Measurements from ENCODE around the gene ECE2. TPM values are rescaled to one million over a fixed set of nuclear protein-coding genes. Genes with fewer than 3 reads are reported as not detected.

ECE2 gene
- total RNA-seq, 1 experiment from 2014 or later: 0.46 TPM

- no peak for TF ChIP-seq SOX15 (CRISPR knock-in tag; IDR thresholded peaks at IDR 0.05)
These were observed 58.8 kb downstream of the ECE2 start (continued) for GRCh38 chr3:184334470-184335158.

- TF ChIP-seq ZBTB21 (CRISPR knock-in tag; IDR thresholded peaks at IDR 0.05; ENCODE audit: borderline replicate concordance) (no peak), SMAD3 (CRISPR knock-in tag; IDR thresholded peaks at IDR 0.05; ENCODE audit: borderline replicate concordance) (no peak), MYBL2 (CRISPR knock-in tag; IDR thresholded peaks at IDR 0.05) (no peak), USF2 (CRISPR knock-in tag; IDR thresholded peaks at IDR 0.05) (no peak), RORB (CRISPR knock-in tag; IDR thresholded peaks at IDR 0.05) (no peak), IRF1 (CRISPR knock-in tag; IDR thresholded peaks at IDR 0.05) (no peak), PRRX2 (CRISPR knock-in tag; IDR thresholded peaks at IDR 0.05) (no peak), AR (CRISPR knock-in tag; IDR thresholded peaks at IDR 0.05) (no peak)
- ChIA-PET POLR2A (interaction anchor here (0.5 to 0.7 kb wide), 2 partner anchors 13 to 24 kb away, joined by 3 to 6 read pairs; no protein-coding TSS in a partner anchor), CTCF (no interaction called here)
- H3K4me3 Mint-ChIP-seq: peak overlapping the region; percentile 92
- H3K36me3 Mint-ChIP-seq: peaks cover 40% of the 10 kb centered on the region
- no peaks in the 10 kb centered on the region for H3K9me3 Mint-ChIP-seq
- H3K27me3 Mint-ChIP-seq (ENCODE audit: low read depth): no peaks in the 10 kb centered on the region
- DNase-seq (ENCODE audit: low spot score) (no peak), ATAC-seq (peak; percentile 0; the same call in 1 of the 2 replicates)
- H3K27ac Mint-ChIP-seq: peak overlapping the region; percentile 95
- H3K4me1 Mint-ChIP-seq: peaks cover 30% of the 10 kb centered on the region
These were observed 59.5 kb downstream of the ECE2 start for GRCh38 chr3:184335291-184335660.

GRCh38 chr3:184335661-184336546 is 60.1 kb downstream of the ECE2 start:
- Mint-ChIP-seq H3K9me3 (no peaks in the 10 kb centered on the region), H3K4me1 (peaks cover 36% of the 10 kb centered on the region), H3K4me3 (peak overlapping the region; percentile 92), H3K27ac (peak overlapping the region; percentile 95), H3K36me3 (peaks cover 41% of the 10 kb centered on the region), H3K27me3 (ENCODE audit: low read depth) (no peaks in the 10 kb centered on the region)
- DNase-seq (ENCODE audit: low spot score): peak; percentile 94
- CTCF ChIA-PET: interaction anchor here (1.1 kb wide), 1 partner anchor 19 kb away, joined by 3 read pairs; no protein-coding TSS in a partner anchor
- POLR2A ChIA-PET: interaction anchor here (0.7 to 1.0 kb wide), 2 partner anchors 23 to 190 kb away, joined by 3 read pairs; no protein-coding TSS in a partner anchor
- peak; percentile 63 for ATAC-seq
- TF ChIP-seq TEAD4 (CRISPR knock-in tag; IDR thresholded peaks at IDR 0.05) (no peak), OVOL2 (CRISPR knock-in tag; IDR thresholded peaks at IDR 0.05; ENCODE audit: borderline replicate concordance) (no peak), ZNF532 (CRISPR knock-in tag; IDR thresholded peaks at IDR 0.05; ENCODE audit: borderline replicate concordance) (peak; percentile 7; the same call in 1 of the 2 replicates), MYBL2 (CRISPR knock-in tag; IDR thresholded peaks at IDR 0.05) (peak; percentile 54; the same call in 1 of the 2 replicates), PRDM15 (CRISPR knock-in tag; IDR thresholded peaks at IDR 0.05) (peak; percentile 59; the same call in 1 of the 2 replicates), CREB1 (CRISPR knock-in tag; IDR thresholded peaks at IDR 0.05) (peak; percentile 74; the same call in 1 of the 2 replicates), FOXJ3 (CRISPR knock-in tag; IDR thresholded peaks at IDR 0.05; ENCODE audit: borderline replicate concordance) (no peak), NFE2L1 (CRISPR knock-in tag; IDR thresholded peaks at IDR 0.05) (no peak), SOX15 (CRISPR knock-in tag; IDR thresholded peaks at IDR 0.05) (no peak), NR3C1 (CRISPR knock-in tag; conservative IDR thresholded peaks at IDR 0.05; ENCODE audit: low read depth) (no peak), RELA (CRISPR knock-in tag; IDR thresholded peaks at IDR 0.05; ENCODE audit: borderline replicate concordance) (no peak)

Measured in WTC11 (cell line).